GM10266 (cell line): ENCODE data around the gene RBPMS2.

Experiments
- DNase-seq: peaks from one replicate; pipeline ENCODE4 v3.0.0; 2012; ENCODE audit errors: extremely low spot score
- TF ChIP-seq, protein P1 (sequence below): IDR thresholded peaks from 2 replicates; pipeline ENCODE4 v1.5.1; 2012; ENCODE audit warnings: mild to moderate bottlenecking, low read depth; ENCODE audit not compliant: control insufficient read depth, insufficient read depth; ENCODE audit errors: missing control alignments

RBPMS2 gene

DNA sequence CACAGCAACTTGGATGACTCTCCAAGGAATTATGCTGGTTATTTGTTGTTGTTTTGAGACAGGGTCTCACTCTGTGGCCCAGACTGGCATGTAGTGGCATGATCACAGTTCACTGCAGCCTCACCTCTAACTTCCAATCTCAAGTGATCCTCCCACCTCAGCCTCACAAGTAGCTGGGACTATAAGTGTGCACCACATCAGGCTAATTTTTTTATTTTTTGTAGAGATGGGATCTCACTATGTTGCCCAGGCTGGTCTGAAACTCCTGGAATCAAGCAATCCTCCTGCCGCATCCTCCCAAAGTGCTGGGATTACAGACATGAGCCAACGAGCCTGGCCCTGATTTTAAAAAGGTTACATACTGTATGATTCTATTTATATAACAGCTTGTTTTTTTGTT lies 63.0 kb downstream of the RBPMS2 start:
- TF ChIP-seq, protein P1, sequence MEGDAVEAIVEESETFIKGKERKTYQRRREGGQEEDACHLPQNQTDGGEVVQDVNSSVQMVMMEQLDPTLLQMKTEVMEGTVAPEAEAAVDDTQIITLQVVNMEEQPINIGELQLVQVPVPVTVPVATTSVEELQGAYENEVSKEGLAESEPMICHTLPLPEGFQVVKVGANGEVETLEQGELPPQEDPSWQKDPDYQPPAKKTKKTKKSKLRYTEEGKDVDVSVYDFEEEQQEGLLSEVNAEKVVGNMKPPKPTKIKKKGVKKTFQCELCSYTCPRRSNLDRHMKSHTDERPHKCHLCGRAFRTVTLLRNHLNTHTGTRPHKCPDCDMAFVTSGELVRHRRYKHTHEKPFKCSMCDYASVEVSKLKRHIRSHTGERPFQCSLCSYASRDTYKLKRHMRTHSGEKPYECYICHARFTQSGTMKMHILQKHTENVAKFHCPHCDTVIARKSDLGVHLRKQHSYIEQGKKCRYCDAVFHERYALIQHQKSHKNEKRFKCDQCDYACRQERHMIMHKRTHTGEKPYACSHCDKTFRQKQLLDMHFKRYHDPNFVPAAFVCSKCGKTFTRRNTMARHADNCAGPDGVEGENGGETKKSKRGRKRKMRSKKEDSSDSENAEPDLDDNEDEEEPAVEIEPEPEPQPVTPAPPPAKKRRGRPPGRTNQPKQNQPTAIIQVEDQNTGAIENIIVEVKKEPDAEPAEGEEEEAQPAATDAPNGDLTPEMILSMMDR: no peak
- DNase-seq: no peak

DNA sequence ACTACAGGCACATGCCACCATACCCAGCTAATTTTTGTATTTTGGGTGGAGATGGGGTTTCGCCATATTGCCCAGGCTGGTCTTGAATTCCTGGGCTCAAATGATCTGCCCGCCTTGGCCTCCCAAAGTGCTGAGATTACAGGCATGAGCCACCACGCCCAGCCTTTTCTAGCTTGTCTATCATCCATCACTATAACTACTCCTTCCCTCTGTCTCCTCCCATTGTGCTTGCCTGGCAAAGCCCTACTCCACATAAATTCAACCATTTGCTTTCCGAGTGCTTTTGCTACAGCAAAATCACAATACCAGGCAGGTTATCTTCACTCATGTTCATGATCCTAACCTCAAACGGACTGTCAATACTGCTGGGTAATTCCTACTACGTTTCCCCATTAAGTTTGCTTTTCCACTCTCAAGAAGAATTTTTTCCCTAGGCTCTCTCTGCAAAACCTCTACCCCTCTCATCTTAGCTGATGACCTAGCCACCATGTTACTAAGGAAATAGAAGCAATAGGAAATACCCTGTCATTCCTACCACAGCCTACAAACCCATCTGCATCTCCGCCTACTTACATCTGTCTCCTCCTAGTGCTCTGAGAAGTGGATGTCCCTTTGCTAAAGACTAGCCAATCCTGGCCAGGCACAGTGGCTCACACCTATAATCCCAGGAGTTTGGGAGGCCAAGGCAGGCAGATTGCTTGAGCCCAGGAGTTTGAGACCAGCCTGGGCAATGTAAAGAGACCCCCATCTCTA lies 64.5 kb downstream of the RBPMS2 start:
- TF ChIP-seq, protein P1: no peak
- DNase-seq: no peak

DNA sequence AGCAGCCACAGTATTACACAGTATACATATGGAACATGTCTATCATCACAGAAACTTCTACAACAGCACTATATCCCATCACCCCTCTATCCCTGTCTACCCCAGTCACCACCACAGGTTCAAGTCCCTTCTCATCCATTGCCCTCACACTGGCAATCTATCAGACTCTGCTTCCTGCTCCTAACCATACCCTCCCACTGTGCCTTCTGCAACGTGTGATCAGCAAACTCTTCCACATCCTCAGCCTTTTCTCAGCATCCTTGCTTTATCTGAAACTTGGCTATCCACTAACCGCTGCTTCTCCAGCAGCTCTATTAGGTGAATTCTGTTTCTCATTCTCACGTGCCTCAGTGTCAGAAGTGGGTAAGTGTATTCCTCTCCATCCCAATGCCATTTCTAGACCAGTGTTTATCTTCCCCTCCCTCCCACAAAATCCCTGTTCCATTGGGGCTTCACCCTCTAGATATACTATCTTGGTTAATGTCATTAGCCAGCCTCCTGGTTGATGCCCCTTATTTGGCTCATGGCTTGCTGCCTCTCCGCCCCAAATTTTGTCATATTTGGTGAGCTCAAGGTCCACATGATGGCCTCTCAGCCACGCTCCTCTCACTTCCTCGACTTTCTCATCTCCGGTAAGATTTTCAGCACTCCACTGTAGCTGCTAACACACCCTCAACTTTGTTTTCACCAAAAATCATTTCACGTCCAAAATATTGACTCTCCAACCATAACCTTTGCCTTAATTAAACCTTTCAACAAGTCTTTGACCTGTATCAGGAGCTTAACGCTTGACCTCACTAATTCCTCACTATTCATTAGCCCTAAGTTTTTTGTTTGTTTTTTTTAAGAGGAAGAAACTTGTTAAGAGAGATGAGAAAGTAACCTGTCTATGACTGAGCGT lies 69.1 kb downstream of the RBPMS2 start:
- TF ChIP-seq, protein P1: no peak
- DNase-seq: no peak

DNA sequence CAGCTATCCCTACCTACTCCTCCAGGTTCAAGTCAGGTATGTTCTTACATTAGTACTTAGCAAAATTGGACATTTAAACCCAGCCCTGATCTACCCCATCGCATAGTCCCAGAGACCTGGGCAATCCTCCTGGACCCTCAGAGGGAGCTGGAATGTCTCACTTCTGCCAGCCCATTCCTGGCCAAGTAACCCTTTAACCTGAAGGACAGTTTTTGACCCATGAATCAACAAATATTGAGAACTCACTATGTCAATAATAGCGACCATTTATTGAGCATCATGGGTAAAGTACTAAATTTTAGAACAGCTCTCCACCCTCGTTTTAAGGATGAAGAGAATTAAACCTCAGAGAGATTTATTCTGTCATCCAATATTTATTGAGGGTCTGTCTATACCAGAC lies 70.4 kb downstream of the RBPMS2 start:
- TF ChIP-seq, protein P1: no peak

DNA sequence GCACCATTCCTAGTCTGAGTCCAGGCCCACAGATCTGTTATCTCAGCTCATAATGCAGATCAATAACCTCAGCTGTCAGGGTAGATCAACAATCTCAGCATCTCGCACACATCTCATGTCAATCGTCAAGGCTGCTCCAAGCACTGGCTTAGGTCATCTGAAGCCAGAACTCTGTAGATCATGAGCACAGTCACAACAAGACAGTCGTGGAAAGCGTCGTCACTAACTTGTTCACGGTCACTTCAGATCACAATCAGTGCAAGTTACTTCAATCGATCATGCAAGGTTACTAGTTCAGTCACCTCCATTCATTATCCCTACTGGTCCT lies 71.8 kb downstream of the RBPMS2 start:
- TF ChIP-seq, protein P1: no peak
- DNase-seq: no peak

More for the DNA sequence above, 70.4 kb downstream of the RBPMS2 start:
- no peak for DNase-seq

DNA sequence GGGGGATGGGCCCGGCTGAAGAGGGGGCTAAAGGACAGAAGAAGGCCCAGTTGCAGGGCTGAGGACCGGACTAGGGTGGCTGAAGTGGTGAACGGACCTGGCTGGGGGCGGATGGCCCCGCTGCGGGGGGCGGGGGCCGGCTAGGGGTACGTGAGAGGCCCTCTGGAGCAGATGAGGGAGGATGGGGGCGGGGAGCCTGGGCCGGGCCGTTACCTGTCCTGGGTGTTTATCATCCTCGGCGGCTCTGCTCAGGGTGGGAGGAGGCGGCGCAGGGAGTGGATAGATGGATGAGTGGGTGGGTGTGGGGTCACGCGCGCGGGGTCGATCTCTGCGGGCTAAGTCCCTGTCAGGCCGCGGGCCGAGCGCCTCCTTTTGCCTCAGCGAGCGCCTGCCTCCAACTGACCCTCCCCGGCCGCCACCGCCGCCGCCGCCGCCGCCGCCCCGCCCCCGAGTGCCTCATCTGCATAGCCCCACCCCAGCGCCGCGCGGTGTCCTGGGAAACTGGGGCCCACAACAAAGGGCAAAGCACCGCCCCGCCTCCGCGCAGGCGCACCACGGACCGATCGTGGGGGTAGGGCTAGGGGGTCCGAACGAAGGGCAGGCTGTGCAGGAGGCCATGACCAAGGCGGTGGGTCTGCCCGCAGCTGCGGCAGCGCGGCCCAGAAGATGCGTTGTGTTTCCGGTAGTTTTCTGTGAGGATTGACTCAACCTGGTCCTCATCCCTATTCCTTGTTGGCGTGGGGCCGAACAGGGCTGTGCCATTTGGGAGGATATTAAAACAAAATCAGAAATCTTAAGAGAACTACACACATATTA lies 72.4 kb downstream of the RBPMS2 start:
- peak; percentile 99 for DNase-seq
- TF ChIP-seq, protein P1: no peak
